PFSK-1 (cell line): Measurements from ENCODE around the gene NSL1.

Experiments
- FOXP2 ChIP-seq: optimal IDR thresholded peaks from 2 replicates; pipeline ENCODE3; 2011; ENCODE audit warnings: borderline replicate concordance, control low read depth, inconsistent platforms; ENCODE audit not compliant: insufficient read depth; ENCODE audit errors: extremely low read length, extremely low read depth
- POLR2AphosphoS5 ChIP-seq: IDR thresholded peaks from 2 replicates; pipeline ENCODE4 v1.6.1; 2012; ENCODE audit warnings: low read depth, mild to moderate bottlenecking, control low read depth, low read length, moderate library complexity
- SIN3A ChIP-seq: IDR thresholded peaks from 2 replicates; pipeline ENCODE4 v1.6.1; 2012; ENCODE audit warnings: mild to moderate bottlenecking, low read length, moderate library complexity, borderline replicate concordance; ENCODE audit not compliant: insufficient read depth
- TAF1 ChIP-seq: IDR thresholded peaks from 2 replicates; pipeline ENCODE4 v1.6.1; 2012; ENCODE audit warnings: low read length, control low read depth, borderline replicate concordance; ENCODE audit not compliant: insufficient read depth
- TF ChIP-seq, protein P1 (sequence below), 2 experiments: IDR thresholded peaks; 2 replicates each; pipeline versions ENCODE4 v1.6.1 to v1.8.0; 2011 to 2012; ENCODE audit warnings: low read depth in 2 of 2, low read length in 2 of 2, control low read depth in 1 of 2, inconsistent platforms in 1 of 2, mild to moderate bottlenecking in 1 of 2, moderate library complexity in 1 of 2; ENCODE audit not compliant: insufficient read depth in 1 of 2

The NSL1 gene

DNA sequence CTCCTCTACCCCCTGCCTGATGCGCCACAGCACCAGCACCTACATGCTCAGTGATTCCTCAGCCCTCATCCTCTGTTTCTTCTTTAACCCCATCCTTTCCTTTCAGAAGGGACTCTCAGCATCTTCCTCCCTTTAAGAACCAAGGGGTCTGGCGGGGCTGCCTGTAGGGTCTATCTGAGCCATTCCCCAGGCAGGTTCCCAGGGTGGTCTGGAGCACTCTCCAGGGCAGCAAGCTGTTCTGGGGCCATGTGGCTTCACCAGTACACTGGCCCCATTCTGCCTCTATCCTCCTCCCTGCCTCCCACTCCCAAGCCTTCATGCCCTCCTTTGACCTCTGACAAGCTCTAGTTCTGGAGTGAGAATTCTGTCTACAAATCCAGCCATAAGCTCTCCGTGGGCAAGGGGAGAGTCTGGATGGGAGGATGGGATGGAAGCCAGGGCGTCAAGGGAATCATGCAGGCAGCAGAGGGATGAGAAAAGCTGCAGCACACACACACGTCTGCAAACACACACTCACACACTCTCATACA lies 102.3 kb downstream of the NSL1 start:
- TF ChIP-seq, protein P1, sequence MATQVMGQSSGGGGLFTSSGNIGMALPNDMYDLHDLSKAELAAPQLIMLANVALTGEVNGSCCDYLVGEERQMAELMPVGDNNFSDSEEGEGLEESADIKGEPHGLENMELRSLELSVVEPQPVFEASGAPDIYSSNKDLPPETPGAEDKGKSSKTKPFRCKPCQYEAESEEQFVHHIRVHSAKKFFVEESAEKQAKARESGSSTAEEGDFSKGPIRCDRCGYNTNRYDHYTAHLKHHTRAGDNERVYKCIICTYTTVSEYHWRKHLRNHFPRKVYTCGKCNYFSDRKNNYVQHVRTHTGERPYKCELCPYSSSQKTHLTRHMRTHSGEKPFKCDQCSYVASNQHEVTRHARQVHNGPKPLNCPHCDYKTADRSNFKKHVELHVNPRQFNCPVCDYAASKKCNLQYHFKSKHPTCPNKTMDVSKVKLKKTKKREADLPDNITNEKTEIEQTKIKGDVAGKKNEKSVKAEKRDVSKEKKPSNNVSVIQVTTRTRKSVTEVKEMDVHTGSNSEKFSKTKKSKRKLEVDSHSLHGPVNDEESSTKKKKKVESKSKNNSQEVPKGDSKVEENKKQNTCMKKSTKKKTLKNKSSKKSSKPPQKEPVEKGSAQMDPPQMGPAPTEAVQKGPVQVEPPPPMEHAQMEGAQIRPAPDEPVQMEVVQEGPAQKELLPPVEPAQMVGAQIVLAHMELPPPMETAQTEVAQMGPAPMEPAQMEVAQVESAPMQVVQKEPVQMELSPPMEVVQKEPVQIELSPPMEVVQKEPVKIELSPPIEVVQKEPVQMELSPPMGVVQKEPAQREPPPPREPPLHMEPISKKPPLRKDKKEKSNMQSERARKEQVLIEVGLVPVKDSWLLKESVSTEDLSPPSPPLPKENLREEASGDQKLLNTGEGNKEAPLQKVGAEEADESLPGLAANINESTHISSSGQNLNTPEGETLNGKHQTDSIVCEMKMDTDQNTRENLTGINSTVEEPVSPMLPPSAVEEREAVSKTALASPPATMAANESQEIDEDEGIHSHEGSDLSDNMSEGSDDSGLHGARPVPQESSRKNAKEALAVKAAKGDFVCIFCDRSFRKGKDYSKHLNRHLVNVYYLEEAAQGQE (IDR thresholded peaks at IDR 0.05; ENCODE audit: insufficient read depth in 1 of 2, low read depth in 2 of 2, low read length in 2 of 2): no peak
- TF ChIP-seq FOXP2 (no peak), TAF1 (no peak)

DNA sequence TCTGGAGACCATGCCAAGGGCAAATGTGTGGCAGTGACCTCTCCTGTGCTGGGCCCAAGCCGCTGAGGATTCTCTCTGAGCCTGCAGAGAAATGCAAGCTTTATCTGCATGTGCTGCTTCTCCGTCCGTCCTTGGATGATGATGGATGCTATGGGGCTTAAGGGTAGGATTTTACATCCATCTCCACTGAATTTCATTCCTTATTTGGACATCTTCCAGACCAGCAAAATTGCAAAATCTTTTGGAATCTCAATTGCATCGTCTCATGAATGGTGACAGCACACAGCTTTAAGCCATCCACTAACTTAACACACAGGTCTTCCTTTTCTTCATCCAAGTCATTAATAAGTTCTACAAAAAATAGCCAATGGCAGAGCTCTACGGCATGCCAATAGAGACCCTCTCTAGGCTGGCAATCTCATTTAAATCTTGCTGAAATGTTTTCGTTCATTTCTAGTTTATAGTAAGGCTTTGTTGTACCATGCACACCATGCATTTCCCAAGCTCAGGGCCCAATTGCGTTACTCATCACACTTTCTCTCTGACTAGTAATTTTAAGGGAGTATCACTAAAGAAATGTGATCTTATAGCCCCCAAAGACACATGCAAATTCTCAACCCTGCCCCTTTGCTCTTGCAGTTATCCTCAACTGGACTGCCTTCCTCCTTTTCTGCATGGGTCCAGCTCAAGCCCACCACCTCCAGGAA lies 103.1 kb downstream of the NSL1 start:
- TF ChIP-seq TAF1 (no peak), POLR2AphosphoS5 (no peak), SIN3A (no peak), FOXP2 (no peak)
- TF ChIP-seq, protein P1 (IDR thresholded peaks at IDR 0.05; ENCODE audit: insufficient read depth in 1 of 2, low read depth in 2 of 2, low read length in 2 of 2): no peak

DNA sequence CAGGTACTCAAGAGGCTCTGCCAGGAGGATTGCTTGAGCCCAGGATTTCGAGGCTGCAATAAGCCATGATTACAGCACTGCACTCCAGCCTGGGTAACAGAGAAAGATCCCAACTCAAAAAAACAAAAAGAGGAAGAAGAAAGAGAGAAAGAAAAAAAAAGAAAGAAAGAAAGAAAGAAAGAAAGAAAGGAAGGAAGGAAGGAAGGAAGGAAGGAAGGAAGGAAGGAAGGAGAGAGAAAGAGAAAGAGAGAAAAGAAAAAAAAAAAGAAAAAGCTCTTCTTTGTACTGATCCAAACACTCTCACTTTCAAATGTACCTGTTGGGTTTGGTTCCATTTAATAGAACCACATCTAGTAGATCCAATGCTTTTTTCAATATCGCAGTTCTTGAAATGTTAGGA lies 103.8 kb downstream of the NSL1 start:
- no peak for TF ChIP-seq SIN3A
- no peak for TF ChIP-seq TAF1
- TF ChIP-seq POLR2AphosphoS5: no peak
- TF ChIP-seq FOXP2: no peak
- TF ChIP-seq, protein P1 (IDR thresholded peaks at IDR 0.05; ENCODE audit: insufficient read depth in 1 of 2, low read depth in 2 of 2, low read length in 2 of 2): no peak

DNA sequence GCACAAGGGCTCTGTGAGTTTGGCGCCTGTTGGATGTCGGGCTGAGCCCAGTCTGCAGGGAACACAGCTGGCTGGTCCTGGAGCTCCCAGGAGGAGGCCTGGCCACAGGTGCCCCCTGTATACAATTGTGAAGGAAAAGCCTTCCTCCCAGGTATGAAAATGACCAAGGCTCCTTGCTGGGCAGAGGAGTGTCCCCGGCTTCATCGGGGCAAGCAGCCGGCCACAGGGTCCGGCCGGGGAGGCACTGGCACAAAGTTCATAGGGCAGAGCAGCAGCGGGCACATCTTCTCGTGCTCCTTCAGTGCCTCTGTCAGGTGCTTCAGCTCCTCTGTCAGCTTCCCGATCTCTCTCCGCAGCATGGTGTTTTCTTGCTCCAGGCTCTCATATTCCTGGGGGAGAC lies 105.0 kb downstream of the NSL1 start:
- TF ChIP-seq FOXP2 (no peak), SIN3A (no peak), TAF1 (no peak), POLR2AphosphoS5 (no peak)
- TF ChIP-seq, protein P1 (IDR thresholded peaks at IDR 0.05; ENCODE audit: insufficient read depth in 1 of 2, low read depth in 2 of 2, low read length in 2 of 2): no peak
